HL-60 (cell line): ENCODE data around the gene POLR1A.

Experiments
- DNase-seq, 2 experiments: peaks; one replicate each; pipeline ENCODE4 v3.0.0-alpha.2; 2010 to 2020; ENCODE audit warnings: low read depth in 1 of 2, low spot score in 1 of 2
- H3K27ac ChIP-seq: fragments of 250-450 bp; sonication (Bioruptor Pico); replicated peaks from 2 replicates; pipeline ENCODE4 v1.5.1; 2020; ENCODE audit warnings: mild to moderate bottlenecking, moderate library complexity
- H3K27me3 ChIP-seq: fragments of 250-450 bp; sonication (Bioruptor Pico); 2 replicates; pipeline ENCODE4 v1.5.1; 2021; ENCODE audit warnings: mild to moderate bottlenecking, moderate library complexity; ENCODE audit not compliant: insufficient read depth, poor library complexity, severe bottlenecking
- H3K4me3 ChIP-seq: replicated peaks from 2 replicates; pipeline ENCODE4 v1.5.1; 2011; ENCODE audit warnings: mild to moderate bottlenecking, control low read depth, low read length; ENCODE audit not compliant: insufficient read depth
- GABPA ChIP-seq: IDR thresholded peaks from 2 replicates; pipeline ENCODE4 v1.6.1; 2012; ENCODE audit warnings: low read depth
- POLR2AphosphoS5 ChIP-seq: IDR thresholded peaks from 2 replicates; pipeline ENCODE4 v1.6.1; 2012; ENCODE audit warnings: low read depth
- SPI1 ChIP-seq: IDR thresholded peaks from 2 replicates; pipeline ENCODE4 v1.6.1; 2012; ENCODE audit warnings: low read depth, mild to moderate bottlenecking, borderline replicate concordance
- TF ChIP-seq, protein P1 (sequence below): IDR thresholded peaks from one replicate; pipeline ENCODE4 v1.5.1; 2011; ENCODE audit warnings: low read length, control low read depth, inconsistent platforms; ENCODE audit not compliant: insufficient read depth
- TF ChIP-seq, protein P2 (sequence below): IDR thresholded peaks from 2 replicates; pipeline ENCODE4 v1.6.1; 2012; ENCODE audit warnings: low read depth; ENCODE audit not compliant: insufficient replicate concordance

POLR1A gene

DNA sequence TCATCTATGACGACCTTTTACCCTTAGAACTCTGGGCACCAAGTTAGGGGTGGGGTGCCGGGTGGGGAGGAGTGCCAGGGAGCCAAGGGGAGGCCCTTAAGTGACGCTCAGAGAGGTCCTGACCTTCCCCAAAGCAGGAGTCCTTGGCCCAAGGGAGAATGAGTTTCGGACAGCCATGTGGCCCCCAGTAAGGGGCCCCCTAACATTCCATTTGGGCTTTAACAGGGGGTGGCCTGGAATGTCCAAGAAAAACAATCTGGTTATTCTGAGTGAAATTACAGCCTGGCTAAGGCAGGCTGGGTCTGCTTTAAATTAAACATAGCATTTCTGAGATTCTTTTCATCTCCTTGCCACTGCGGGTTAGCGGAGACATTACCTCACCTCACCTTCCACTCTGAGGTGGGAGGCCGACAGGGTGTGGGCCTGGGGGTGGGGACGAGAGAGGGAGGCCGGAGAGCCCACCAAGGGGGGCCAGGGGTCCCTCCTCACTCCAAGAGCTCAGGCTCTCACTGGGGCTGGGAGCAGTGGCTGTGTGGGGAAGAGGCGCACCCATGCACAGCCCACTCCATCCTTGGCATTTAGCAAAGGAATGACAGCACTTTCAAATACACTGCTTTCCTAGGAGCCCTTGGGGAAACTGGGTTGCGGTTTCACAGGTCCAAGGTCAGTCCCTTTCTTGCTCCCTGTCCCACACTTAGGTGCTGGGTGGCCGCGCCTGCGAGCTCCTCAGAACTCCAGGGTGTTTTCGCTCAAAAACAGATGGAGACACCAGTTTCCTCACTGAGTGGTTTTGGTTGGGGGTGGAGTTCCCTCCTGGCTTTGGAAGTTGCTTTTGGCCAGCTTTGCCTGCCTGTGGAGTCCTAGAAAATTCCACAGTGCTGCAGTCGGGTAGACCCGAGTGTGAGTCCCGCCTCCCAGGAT is 107.4 kb downstream of the POLR1A start:
- peak overlapping the region; percentile 80 for H3K27ac ChIP-seq
- DNase-seq, result no peak
- no peaks in the 10 kb centered on the region for H3K27me3 ChIP-seq
- TF ChIP-seq GABPA (no peak), SPI1 (no peak), POLR2AphosphoS5 (no peak)
- TF ChIP-seq, protein P1, sequence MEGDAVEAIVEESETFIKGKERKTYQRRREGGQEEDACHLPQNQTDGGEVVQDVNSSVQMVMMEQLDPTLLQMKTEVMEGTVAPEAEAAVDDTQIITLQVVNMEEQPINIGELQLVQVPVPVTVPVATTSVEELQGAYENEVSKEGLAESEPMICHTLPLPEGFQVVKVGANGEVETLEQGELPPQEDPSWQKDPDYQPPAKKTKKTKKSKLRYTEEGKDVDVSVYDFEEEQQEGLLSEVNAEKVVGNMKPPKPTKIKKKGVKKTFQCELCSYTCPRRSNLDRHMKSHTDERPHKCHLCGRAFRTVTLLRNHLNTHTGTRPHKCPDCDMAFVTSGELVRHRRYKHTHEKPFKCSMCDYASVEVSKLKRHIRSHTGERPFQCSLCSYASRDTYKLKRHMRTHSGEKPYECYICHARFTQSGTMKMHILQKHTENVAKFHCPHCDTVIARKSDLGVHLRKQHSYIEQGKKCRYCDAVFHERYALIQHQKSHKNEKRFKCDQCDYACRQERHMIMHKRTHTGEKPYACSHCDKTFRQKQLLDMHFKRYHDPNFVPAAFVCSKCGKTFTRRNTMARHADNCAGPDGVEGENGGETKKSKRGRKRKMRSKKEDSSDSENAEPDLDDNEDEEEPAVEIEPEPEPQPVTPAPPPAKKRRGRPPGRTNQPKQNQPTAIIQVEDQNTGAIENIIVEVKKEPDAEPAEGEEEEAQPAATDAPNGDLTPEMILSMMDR, result no peak
- TF ChIP-seq, protein P2, sequence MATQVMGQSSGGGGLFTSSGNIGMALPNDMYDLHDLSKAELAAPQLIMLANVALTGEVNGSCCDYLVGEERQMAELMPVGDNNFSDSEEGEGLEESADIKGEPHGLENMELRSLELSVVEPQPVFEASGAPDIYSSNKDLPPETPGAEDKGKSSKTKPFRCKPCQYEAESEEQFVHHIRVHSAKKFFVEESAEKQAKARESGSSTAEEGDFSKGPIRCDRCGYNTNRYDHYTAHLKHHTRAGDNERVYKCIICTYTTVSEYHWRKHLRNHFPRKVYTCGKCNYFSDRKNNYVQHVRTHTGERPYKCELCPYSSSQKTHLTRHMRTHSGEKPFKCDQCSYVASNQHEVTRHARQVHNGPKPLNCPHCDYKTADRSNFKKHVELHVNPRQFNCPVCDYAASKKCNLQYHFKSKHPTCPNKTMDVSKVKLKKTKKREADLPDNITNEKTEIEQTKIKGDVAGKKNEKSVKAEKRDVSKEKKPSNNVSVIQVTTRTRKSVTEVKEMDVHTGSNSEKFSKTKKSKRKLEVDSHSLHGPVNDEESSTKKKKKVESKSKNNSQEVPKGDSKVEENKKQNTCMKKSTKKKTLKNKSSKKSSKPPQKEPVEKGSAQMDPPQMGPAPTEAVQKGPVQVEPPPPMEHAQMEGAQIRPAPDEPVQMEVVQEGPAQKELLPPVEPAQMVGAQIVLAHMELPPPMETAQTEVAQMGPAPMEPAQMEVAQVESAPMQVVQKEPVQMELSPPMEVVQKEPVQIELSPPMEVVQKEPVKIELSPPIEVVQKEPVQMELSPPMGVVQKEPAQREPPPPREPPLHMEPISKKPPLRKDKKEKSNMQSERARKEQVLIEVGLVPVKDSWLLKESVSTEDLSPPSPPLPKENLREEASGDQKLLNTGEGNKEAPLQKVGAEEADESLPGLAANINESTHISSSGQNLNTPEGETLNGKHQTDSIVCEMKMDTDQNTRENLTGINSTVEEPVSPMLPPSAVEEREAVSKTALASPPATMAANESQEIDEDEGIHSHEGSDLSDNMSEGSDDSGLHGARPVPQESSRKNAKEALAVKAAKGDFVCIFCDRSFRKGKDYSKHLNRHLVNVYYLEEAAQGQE, result no peak
- H3K4me3 ChIP-seq, result no peak overlapping the region

DNA sequence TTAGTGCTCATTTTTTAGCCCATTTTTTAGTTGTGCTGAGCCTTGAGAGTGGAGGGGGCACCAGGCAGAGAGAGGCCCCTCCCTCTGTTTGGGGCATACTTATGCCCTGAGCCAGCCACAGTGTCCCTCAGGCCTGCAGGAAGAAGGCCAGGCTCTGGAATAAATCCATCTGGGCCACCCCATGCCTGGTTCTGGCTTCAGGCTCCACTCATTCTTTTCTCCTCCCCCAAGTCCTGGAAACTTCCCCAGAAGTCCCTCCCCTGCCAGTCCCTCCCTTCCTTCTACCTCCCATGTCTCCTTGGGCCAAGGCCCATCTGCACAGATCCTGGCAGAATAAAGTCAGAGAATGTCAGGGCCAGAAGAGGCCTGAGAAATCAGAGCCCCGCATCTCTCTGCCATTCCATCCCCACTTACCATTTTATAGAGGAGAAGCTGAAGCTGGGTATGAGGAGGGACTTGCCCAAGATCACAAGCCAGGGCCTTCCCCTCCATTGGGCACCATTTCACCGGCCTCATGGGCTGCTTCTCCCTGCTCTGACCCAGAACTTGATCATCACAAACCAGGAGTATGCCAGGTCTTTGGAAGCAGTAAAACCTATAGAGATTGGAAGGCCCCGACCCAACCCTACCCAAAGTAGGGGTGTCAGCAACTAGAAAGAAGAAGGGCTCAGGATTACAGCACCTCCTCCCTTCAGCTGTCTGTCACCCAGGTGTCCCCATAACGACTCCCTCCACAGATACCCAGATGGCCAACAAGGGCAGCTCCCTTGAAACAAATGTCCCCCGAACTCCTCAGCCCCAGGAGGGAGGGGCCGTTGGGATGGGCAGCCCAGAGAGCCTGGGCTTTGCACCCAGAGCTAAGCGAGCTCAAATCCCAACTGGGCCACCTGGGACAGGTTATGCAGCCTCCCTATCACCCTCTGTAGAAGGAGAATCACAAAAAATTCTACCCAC is 108.4 kb downstream of the POLR1A start:
- Histone ChIP-seq H3K27me3 (no peaks in the 10 kb centered on the region), H3K4me3 (no peak overlapping the region), H3K27ac (no peak overlapping the region)
- no peak for TF ChIP-seq POLR2AphosphoS5
- TF ChIP-seq, protein P1, result no peak
- no peak for TF ChIP-seq SPI1
- TF ChIP-seq GABPA, result no peak
- TF ChIP-seq, protein P2, result no peak
- no peak for DNase-seq

DNA sequence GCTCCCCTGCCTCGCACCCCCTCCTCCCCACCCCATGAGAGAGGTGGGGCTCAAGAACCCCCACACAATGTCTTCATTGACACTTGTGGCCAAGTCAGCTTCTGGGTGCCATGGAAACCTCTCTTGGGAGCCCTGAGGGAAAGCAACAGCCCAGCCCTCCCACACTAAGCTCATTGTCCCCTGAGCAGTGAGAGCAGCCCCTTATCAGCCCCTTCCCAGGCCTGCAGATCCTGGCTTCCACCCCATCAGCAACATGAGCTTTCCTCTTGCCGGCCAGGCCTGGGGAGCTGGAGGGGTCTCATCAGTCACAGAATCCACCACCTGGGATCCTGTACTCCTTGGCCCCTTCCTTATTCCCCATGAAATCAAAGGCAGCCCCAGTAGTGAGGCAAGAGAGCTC is 109.1 kb downstream of the POLR1A start:
- Histone ChIP-seq H3K27ac (no peak overlapping the region), H3K4me3 (no peak overlapping the region), H3K27me3 (no peaks in the 10 kb centered on the region)
- no peak for DNase-seq
- TF ChIP-seq, protein P2, result no peak
- no peak for TF ChIP-seq POLR2AphosphoS5
- TF ChIP-seq GABPA, result no peak
- TF ChIP-seq, protein P1, result no peak
- TF ChIP-seq SPI1, result no peak
